Progenitor cell of endocrine pancreas (in vitro differentiated cells): ENCODE results near the gene PLPP7. TPM values are rescaled to one million over a fixed set of nuclear protein-coding genes. Genes with fewer than 3 reads are reported as not detected.

Source experiments
- DNase-seq: peaks from one replicate; pipeline ENCODE4 v3.0.0; 2021; ENCODE audit warnings: low spot score; ENCODE audit not compliant: unreplicated experiment
- H3K27ac Mint-ChIP-seq: 2 replicates; pipeline ENCODE4 v1.8.0; 2021; ENCODE audit warnings: mild to moderate bottlenecking, moderate library complexity, mixed read lengths
- H3K27me3 Mint-ChIP-seq: 2 replicates; pipeline ENCODE4 v1.8.0; 2021; ENCODE audit warnings: mixed read lengths
- H3K36me3 Mint-ChIP-seq: 2 replicates; pipeline ENCODE4 v1.8.0; 2022; ENCODE audit warnings: mixed read lengths; ENCODE audit not compliant: insufficient read depth
- H3K4me1 Mint-ChIP-seq: 2 replicates; pipeline ENCODE4 v1.8.0; 2021; ENCODE audit warnings: low read depth, mixed read lengths
- H3K4me3 Mint-ChIP-seq: 2 replicates; pipeline ENCODE4 v1.8.0; 2021; ENCODE audit warnings: low read depth, mild to moderate bottlenecking, moderate library complexity, mixed read lengths
- H3K9me3 Mint-ChIP-seq: 2 replicates; pipeline ENCODE4 v1.8.0; 2021; ENCODE audit warnings: low read depth, mixed read lengths
- total RNA-seq: library from RNA; stranded (reverse); gene quantifications from 2 replicates; pipeline ENCODE4 v1.2.1, GENCODE V29; 2021
- TF ChIP-seq, protein P1 (sequence below): fragments of 200-600 bp; sonication (generic); IDR thresholded peaks from one replicate; pipeline ENCODE4 v1.5.0; 2021; ENCODE audit warnings: antibody characterized with exemption, mild to moderate bottlenecking; ENCODE audit not compliant: unreplicated experiment

Gene PLPP7
- total RNA-seq, 1 donor from 2014 or later: 3.6 TPM

DNA sequence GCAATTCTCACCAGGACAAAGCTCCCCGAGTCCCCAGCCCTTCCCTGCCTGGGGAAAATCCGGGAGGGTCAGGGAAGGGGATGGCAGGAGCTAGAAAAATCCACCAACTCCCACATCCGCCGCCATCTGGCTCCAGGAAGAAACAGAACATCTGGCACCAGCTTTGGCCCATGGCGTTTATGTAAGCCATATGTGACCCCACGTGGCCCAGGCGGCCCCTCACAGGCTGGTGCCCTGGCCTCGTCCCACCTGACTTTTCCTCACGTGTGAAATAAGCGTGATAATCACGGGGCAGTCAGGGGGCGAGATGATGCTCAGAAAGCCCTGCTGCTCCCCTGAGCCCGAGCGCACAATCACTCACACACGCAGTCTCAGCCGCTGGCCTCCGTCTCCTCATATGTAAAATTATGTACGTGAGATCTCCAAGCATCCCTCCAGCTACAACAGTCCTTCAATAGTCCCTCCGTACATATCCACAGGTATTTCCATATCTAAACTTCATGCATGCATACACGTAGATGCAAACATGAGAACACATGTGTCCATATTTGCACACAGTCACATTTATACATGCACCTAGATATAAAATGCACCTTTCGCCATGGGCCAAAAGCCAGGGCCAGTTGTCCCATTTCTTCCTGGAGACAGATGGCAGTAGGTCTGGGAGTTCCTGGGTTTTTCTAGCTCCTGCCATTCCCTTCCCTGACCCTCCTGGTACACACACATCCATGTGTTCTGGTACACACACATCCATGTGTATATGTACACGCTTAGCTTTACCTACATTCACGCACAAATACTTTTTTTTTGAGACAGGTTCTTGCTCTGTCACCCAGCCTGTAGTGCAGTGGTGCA is 28.9 kb downstream of the PLPP7 start:
- DNase-seq: no peak
- Mint-ChIP-seq H3K27me3 (peaks cover 2% of the 10 kb centered on the region), H3K27ac (no peak overlapping the region), H3K4me3 (no peak overlapping the region), H3K4me1 (no peaks in the 10 kb centered on the region), H3K9me3 (no peaks in the 10 kb centered on the region), H3K36me3 (no peaks in the 10 kb centered on the region)
- TF ChIP-seq, protein P1, sequence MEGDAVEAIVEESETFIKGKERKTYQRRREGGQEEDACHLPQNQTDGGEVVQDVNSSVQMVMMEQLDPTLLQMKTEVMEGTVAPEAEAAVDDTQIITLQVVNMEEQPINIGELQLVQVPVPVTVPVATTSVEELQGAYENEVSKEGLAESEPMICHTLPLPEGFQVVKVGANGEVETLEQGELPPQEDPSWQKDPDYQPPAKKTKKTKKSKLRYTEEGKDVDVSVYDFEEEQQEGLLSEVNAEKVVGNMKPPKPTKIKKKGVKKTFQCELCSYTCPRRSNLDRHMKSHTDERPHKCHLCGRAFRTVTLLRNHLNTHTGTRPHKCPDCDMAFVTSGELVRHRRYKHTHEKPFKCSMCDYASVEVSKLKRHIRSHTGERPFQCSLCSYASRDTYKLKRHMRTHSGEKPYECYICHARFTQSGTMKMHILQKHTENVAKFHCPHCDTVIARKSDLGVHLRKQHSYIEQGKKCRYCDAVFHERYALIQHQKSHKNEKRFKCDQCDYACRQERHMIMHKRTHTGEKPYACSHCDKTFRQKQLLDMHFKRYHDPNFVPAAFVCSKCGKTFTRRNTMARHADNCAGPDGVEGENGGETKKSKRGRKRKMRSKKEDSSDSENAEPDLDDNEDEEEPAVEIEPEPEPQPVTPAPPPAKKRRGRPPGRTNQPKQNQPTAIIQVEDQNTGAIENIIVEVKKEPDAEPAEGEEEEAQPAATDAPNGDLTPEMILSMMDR: no peak

DNA sequence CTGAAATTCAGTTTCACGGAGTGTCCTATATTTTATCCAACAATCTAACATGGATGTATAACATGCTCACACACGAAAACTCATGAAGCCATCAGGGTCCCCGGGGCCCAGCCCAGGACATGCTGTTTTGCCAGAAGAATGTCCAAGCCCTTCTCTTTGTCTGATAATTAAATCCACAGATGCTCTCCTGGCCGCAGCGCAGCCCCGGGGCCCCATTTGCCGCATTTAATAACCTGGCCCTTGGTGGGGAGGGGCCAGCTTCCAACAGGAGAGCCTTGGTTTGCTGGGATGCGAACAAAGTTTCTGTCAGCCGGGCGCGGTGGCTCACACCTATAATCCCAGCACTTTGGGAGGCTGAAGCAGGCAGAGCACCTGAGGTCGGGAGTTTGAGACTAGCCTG is 30.0 kb downstream of the PLPP7 start:
- DNase-seq: no peak

DNA sequence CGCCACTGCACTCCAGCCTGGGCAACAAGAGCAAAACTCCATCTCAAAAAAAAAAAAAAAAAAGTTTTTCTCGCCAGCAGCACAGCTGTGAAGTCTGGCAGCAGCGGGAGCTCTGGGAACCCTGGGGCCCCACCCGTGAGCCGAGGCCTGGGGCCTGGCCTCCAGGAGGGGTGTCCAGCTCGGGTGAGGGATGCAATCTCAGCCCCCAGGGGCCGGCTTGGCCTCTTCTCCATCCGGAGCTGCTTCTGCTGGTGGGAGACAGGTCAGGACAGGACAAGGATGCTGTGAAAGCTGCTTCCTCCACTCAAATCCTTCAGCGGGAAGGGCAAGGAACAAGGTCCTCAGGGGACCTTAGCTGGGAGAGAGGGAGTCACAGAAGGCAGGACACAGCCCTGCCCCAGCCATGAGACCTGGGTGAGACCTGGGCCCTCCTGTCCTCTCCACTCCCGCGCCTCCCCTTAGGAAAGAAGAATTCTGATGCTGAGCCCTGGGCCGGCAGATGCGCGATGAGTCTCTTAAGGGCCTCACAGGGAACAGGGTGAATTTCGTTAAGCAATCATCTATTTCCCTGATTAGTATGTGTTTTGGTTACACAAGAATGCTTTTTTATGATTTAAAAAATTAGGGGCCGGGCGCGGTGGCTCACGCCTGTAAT is 30.6 kb downstream of the PLPP7 start:
- no peak for DNase-seq
- Mint-ChIP-seq H3K36me3 (no peaks in the 10 kb centered on the region), H3K4me3 (no peak overlapping the region), H3K9me3 (no peaks in the 10 kb centered on the region), H3K4me1 (no peaks in the 10 kb centered on the region), H3K27ac (no peak overlapping the region), H3K27me3 (peaks cover 2% of the 10 kb centered on the region)
- TF ChIP-seq, protein P1: no peak

More for the DNA sequence above, 30.0 kb downstream of the PLPP7 start:
- no peak overlapping the region for H3K27ac Mint-ChIP-seq
- H3K27me3 Mint-ChIP-seq: peaks cover 2% of the 10 kb centered on the region
- no peaks in the 10 kb centered on the region for H3K36me3 Mint-ChIP-seq
- no peak overlapping the region for H3K4me3 Mint-ChIP-seq
- no peaks in the 10 kb centered on the region for H3K9me3 Mint-ChIP-seq
- no peaks in the 10 kb centered on the region for H3K4me1 Mint-ChIP-seq
- TF ChIP-seq, protein P1: no peak

GRCh38 chr9:131323629-131324028 is 34.1 kb downstream of the PLPP7 start:
- Mint-ChIP-seq H3K4me3 (no peak overlapping the region), H3K36me3 (no peaks in the 10 kb centered on the region), H3K27me3 (no peaks in the 10 kb centered on the region), H3K9me3 (no peaks in the 10 kb centered on the region), H3K4me1 (no peaks in the 10 kb centered on the region), H3K27ac (no peak overlapping the region)
- TF ChIP-seq, protein P1: no peak
- no peak for DNase-seq

DNA sequence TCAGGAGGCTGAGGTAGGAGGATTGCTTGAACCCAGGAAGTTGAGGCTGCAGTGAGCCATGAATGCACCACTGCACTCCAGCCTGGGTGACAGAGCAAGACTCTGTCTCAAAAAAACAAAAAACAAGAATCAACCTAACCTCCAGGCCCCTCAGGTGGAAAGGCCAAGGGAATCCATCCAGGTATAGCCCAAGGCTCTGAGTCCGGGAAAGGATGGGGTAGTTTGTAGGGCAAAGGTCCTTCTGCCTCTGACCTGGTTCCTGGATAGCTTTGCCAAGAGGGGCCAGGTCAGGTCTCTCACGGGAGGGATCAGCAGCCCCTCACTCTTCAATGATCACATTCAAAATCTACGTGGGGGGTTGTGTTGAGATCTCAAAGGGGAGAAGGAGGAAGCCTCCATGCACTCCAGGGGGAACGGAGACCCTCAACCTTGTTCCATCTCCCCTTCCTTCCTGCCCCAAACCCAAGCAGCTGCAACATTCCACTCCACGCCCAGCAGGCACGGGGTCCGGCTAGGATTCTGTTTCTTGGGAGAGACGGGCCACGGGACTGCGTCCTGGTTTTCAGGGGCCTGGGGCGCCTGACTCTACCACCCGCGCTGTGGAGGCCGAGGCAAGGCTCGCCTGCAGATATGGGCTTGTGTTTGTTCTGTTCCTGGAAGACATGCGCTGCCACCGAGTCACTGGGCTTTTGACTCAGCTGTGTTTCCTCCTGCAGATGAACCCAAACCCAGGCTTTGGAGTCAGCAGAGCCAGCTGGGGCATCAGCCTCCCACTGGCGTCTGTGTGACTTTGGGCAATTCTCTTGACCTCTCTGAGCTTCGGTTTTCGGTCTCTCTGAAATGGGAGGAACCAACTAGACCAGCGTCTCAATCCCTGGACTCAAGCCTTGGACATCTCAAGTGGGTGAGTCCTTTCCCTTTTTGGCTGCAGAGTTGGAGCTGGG is 35.5 kb downstream of the PLPP7 start:
- no peak for DNase-seq
- Mint-ChIP-seq H3K4me3 (no peak overlapping the region), H3K27me3 (peaks cover 6% of the 10 kb centered on the region), H3K4me1 (peaks cover 2% of the 10 kb centered on the region), H3K9me3 (no peaks in the 10 kb centered on the region), H3K27ac (no peak overlapping the region), H3K36me3 (no peaks in the 10 kb centered on the region)
- TF ChIP-seq, protein P1: no peak
